ENCODE data around the gene TMEM158. TPM values are rescaled to one million over a fixed set of nuclear protein-coding genes. Genes with fewer than 3 reads are reported as not detected.

Gene TMEM158
- total and polyA plus RNA-seq, 2 of the 8 experiments (the other 6 are each of a cell fraction or from before 2014, with no cell fraction given), result 6.8 to 30.3 TPM

GRCh38 chr3:45227071-45227820 is 1.2 kb upstream of the TMEM158 start:
- H2AFZ ChIP-seq (ENCODE audit: low read length), result 0 out of 2 replicates have a peak overlapping the region, but pooled peaks have one; percentile 18
- H3K27ac ChIP-seq (ENCODE audit: low read depth, low read length), result no peak overlapping the region
- peak overlapping the region; percentile 81 to 93 for H3K4me2 ChIP-seq (ENCODE audit: insufficient read depth in 1 of 2, low read depth in 2 of 2, low read length in 2 of 2)
- no peak overlapping the region for H2BK5ac ChIP-seq (ENCODE audit: low read depth, low read length)
- H3K36me3 ChIP-seq (ENCODE audit: control insufficient read depth in 2 of 4, insufficient read depth in 4 of 4, low read length in 3 of 4), result no peaks in the 10 kb centered on the region
- peaks cover 7% of the 10 kb centered on the region for H3K23me2 ChIP-seq (ENCODE audit: low read depth, low read length)
- no peak overlapping the region for H2AK5ac ChIP-seq (ENCODE audit: low read depth, low read length)
- 75% methylated on average over 7 of the region's 7 CpGs; no CpG with 5 or more reads in 1 of the 2 experiments for WGBS, 2 experiments (ENCODE audit: extremely low coverage in 1 of 2, insufficient coverage in 1 of 2, insufficient read length in 1 of 2, insufficient replicate concordance in 2 of 2, low coverage in 1 of 2, low lambda C conversion rate in 2 of 2, missing lambda C conversion rate in 1 of 2)
- H2BK12ac ChIP-seq (ENCODE audit: low read depth, low read length), result no peak overlapping the region
- H3K14ac ChIP-seq (ENCODE audit: insufficient read length), result no peak overlapping the region
- ChIA-PET POLR2A (ENCODE audit: partially characterized antibody) (interaction anchor here (0.7 kb wide), 2 partner anchors 26 to 121 kb away, joined by 3 to 4 read pairs; no protein-coding TSS in a partner anchor), CTCF (ENCODE audit: partially characterized antibody) (interaction anchor here (0.5 to 3.9 kb wide), 24 partner anchors 10 to 622 kb away, joined by 3 to 34 read pairs (median 3); no protein-coding TSS in a partner anchor)
- H3K9me3 ChIP-seq (ENCODE audit: insufficient read depth in 2 of 2, low read depth in 1 of 2, low read length in 1 of 2), result no peaks in the 10 kb centered on the region
- no peak overlapping the region; a peak in 1 of 7 replicates for H3K9ac ChIP-seq (replicated peaks in 1 of 4; ENCODE audit: extremely low read depth in 1 of 4, low read depth in 3 of 4, low read length in 3 of 4)
- no peak overlapping the region for H3K18ac ChIP-seq (ENCODE audit: extremely low read depth, low read length)
- H4K91ac ChIP-seq (replicated peaks; ENCODE audit: insufficient read length, low read length), result no peak overlapping the region
- no peaks in the 10 kb centered on the region for H3K79me1 ChIP-seq (ENCODE audit: low read depth, low read length)
- no peak overlapping the region for H2BK120ac ChIP-seq (replicated peaks; ENCODE audit: low read depth, low read length)
- no peak overlapping the region for H2BK15ac ChIP-seq (ENCODE audit: low read length)
- 0 out of 2 replicates have a peak overlapping the region, but pooled peaks have one; percentile 27 for H2BK20ac ChIP-seq (ENCODE audit: low read length)
- peak overlapping the region in 3 of 4 experiments; percentile 32 to 55 (median 37); a peak in 6 of 8 replicates for H3K4me3 ChIP-seq (ENCODE audit: extremely low read depth in 1 of 4, insufficient read depth in 2 of 4, low read depth in 3 of 4, low read length in 4 of 4)
- H3K23ac ChIP-seq (ENCODE audit: insufficient read length), result no peak overlapping the region
- peaks cover 0 to 4% of the 10 kb centered on the region in 2 experiments for H4K20me1 ChIP-seq (replicated peaks in 1 of 2; ENCODE audit: control insufficient read depth in 1 of 2, insufficient read depth in 2 of 2, low read length in 2 of 2)
- no peak for DNase-seq (ENCODE audit: low read depth in 1 of 2, low spot score in 2 of 2)
- FAIRE-seq, result peak; percentile 19
- H3K56ac ChIP-seq (replicated peaks; ENCODE audit: insufficient read length, low read depth, low read length), result no peak overlapping the region
- H3K27me3 ChIP-seq (replicated peaks in 1 of 4; ENCODE audit: control insufficient read depth in 3 of 4, extremely low read depth in 1 of 4, insufficient read depth in 3 of 4, low read length in 3 of 4), result peaks cover 0 to 5% (median 0%) of the 10 kb centered on the region in 4 experiments; a peak in 2 of 7 replicates
- H3K4ac ChIP-seq (replicated peaks; ENCODE audit: insufficient read length, low read depth, low read length), result no peak overlapping the region
- H3K4me1 ChIP-seq (replicated peaks in 1 of 4; ENCODE audit: control insufficient read depth in 3 of 4, insufficient read depth in 4 of 4, low read length in 3 of 4), result peaks cover 1 to 15% (median 6%) of the 10 kb centered on the region in 4 experiments; a peak in 6 of 7 replicates
- no peak overlapping the region for H4K8ac ChIP-seq (ENCODE audit: extremely low read depth, insufficient read depth, low read length)
- H4K5ac ChIP-seq (ENCODE audit: insufficient read length, low read depth, low read length), result no peak overlapping the region
- peaks cover 0 to 16% of the 10 kb centered on the region in 2 experiments; a peak in 3 of 4 replicates for H3K79me2 ChIP-seq (ENCODE audit: control insufficient read depth in 1 of 2, insufficient read depth in 2 of 2, low read length in 2 of 2)
- TF ChIP-seq POLR2A (IDR thresholded peaks at IDR 0.05; ENCODE audit: control extremely low read depth in 1 of 2, low read depth in 2 of 2, low read length in 2 of 2), result no peak
- no peak for TF ChIP-seq EZH2 (IDR thresholded peaks at IDR 0.05; ENCODE audit: low read depth, low read length, severe bottlenecking)
- TF ChIP-seq E2F6 (IDR thresholded peaks at IDR 0.05), result no peak
- TF ChIP-seq BRCA1 (IDR thresholded peaks at IDR 0.05; ENCODE audit: low read depth, low read length), result no peak
- no peak for TF ChIP-seq CTBP2 (IDR thresholded peaks at IDR 0.05; ENCODE audit: borderline replicate concordance, insufficient read depth, insufficient read length, low read length)
- TF ChIP-seq KDM5A (IDR thresholded peaks at IDR 0.05; ENCODE audit: low read length), result no peak
- TF ChIP-seq SP1 (IDR thresholded peaks at IDR 0.05; ENCODE audit: low read depth, low read length), result no peak
- TF ChIP-seq RAD21 (IDR thresholded peaks at IDR 0.05 in 1 of 2, conservative IDR thresholded peaks at IDR 0.05 in 1 of 2; ENCODE audit: low read depth in 2 of 2, low read length in 2 of 2), result no peak

Measured in H1 (cell line).